Ovary (tissue), 9 donors: ENCODE data around the gene UPK2. TPM values are rescaled to one million over a fixed set of nuclear protein-coding genes. Genes with fewer than 3 reads are reported as not detected.
"Not testable (repeated sequence)": the region's sequence is repeated elsewhere in the genome, so short reads cannot be mapped to it uniquely, and the experiment has no call there.

ENCODE experiments used
- DNase-seq, 5 donors: peaks; one replicate each; pipeline ENCODE4 v3.0.0-alpha.2; 2019 to 2020
- H3K27ac ChIP-seq, 2 donors: fragments of 200-600 bp; one replicate each; pipeline versions ENCODE4 v1.5.1 to v1.8.0; 2019 to 2022
- H3K27me3 ChIP-seq: fragments of 200-600 bp; one replicate; pipeline ENCODE4 v1.8.0; 2022
- H3K36me3 ChIP-seq: fragments of 200-600 bp; sonication (generic); one replicate; pipeline ENCODE4 v1.5.1; 2019
- H3K4me1 ChIP-seq: one replicate; pipeline ENCODE4 v1.8.1; 2013; ENCODE audit warnings: mild to moderate bottlenecking, moderate library complexity; ENCODE audit not compliant: insufficient read depth
- H3K4me3 ChIP-seq: fragments of 200-600 bp; sonication (generic); one replicate; pipeline ENCODE4 v1.5.1; 2017
- H3K9me3 ChIP-seq, 2 donors: fragments of 200-600 bp in 1 of 2; sonication (generic) in 1 of 2; one replicate each; pipeline versions ENCODE4 v1.5.1 to v1.8.1; 2013 to 2019; ENCODE audit warnings: mild to moderate bottlenecking in 1 of 2, moderate library complexity in 1 of 2
- CTCF ChIP-seq, 3 donors: fragments of 450-650 bp in 2 of 3; fragments of 200-600 bp in 1 of 3; IDR thresholded peaks; one replicate each; pipeline versions ENCODE4 v1.5.1 to v1.8.0; 2016 to 2022; ENCODE audit warnings: antibody characterized with exemption in 3 of 3, mild to moderate bottlenecking in 1 of 3
- EP300 ChIP-seq: sonication (generic); formaldehyde crosslinking; IDR thresholded peaks from one replicate; pipeline ENCODE4 v1.6.1; 2017; ENCODE audit warnings: antibody characterized with exemption
- POLR2A ChIP-seq: fragments of 450-650 bp; IDR thresholded peaks from one replicate; pipeline ENCODE4 v1.6.1; 2017; ENCODE audit warnings: antibody characterized with exemption, mild to moderate bottlenecking, moderate library complexity
- WGBS, 3 donors: extraction: QIAGEN DNeasy Blood & Tissue Kit in 1 of 3; methylation state at CpG; one replicate each; pipeline versions ENCODE4 v1.1.5 to v1.1.7; 2013 to 2017; 5-methylcytosine and 5-hydroxymethylcytosine counted together
- intact Hi-C, 4 donors: fragments of 100-400 bp; cut with DNase I; formaldehyde crosslinking; loops; one replicate each; pipeline versions ENCODE4 v1.11.0 to v1.15.1; 2022 to 2023
- polyA plus RNA-seq, 2 donors: library from polyadenylated mRNA; stranded (reverse); fragments of 200-250 nt in 1 of 2; fragments of 350-450 nt in 1 of 2; fragmentation: Illumina TruSeq in 1 of 2; extraction: RNeasy Lipid Tissue Mini Kit (QIAGEN cat#74804) in 1 of 2; gene quantifications; one replicate each; pipeline ENCODE4 v1.2.3, GENCODE V29; 2013 to 2014
- total RNA-seq, 7 donors: library from RNA; depleted of rRNA in 2 of 7; stranded (reverse); fragments of >200 nt in 2 of 7; fragmentation: NEBNext Ultra II Directional in 3 of 7; extraction: Animal tissue kit (Norgen Biotek cat#: 25700) in 3 of 7; gene quantifications; one replicate each; pipeline versions ENCODE4 v1.1.0 to v1.2.4, GENCODE V29; 2016 to 2023
- donor health status: DM: no; HTN: no; CAD: no; lungs with moderate emphysema.
- donor health status: DM: no; HTN: no; CAD: no.
- donor health status: Bipolar disorder and iron deficiency.
- donor health status: DM: yes; HTN: yes; CAD: no.
- donor health status: DM: no; HTN: no; CAD: no.
- donor health status: DM: yes; HTN: yes; CAD: no.

The UPK2 gene
- total and polyA plus RNA-seq, 9 donors, result 0.13 TPM; not detected in 8

DNA sequence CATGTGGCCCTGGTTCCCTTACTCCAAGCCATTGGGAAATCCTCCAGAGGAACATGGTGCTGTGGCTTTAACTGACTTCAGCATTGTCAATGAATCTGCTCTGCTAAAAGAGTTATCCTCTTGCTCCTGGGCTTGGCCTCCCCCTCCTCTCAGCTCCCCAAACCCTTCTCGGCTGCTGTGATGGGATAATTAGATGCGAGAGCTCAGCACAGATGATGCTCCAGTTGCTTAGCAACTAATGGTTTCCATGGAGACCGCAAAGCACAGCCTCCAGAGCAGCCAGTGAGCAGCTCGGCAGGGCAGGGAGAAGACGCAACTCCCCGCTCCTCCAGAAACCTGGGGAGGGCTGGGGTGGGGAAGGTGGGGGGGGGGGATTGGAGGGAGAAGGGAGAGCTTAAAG lies 2.8 kb upstream of the UPK2 start:
- Histone ChIP-seq H3K4me1 (no peaks in the 10 kb centered on the region), H3K27ac (no peak overlapping the region), H3K4me3 (no peak overlapping the region), H3K36me3 (no peaks in the 10 kb centered on the region), H3K9me3 (no peaks in the 10 kb centered on the region), H3K27me3 (no peaks in the 10 kb centered on the region)
- 24 to 39% (median 27%) methylated on average over 6 of the region's 6 CpGs for WGBS, 3 donors
- TF ChIP-seq POLR2A (no peak), CTCF (IDR thresholded peaks at IDR 0.05) (no peak), EP300 (no peak)
- no peak for DNase-seq
- intact Hi-C loops, result no loop called here

DNA sequence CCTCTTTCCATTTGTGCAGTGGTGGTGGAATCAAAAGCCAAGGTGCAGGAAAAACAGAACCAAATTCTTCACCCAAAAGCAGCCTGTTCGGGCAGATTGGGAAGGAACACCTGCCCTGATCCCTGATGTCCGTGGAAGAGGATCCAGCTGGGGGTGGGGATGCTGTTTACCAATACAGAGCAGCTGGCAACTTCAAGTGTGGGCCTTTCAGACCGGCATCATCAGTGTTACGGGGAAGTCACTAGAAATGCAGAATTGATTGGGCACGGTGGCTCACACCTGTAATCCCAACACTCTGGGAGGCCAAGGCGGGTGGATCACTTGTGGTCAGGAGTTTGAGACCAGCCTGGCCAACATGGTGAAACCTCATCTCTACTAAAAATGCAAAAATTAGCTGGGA lies 2.1 kb upstream of the UPK2 start:
- not testable (repeated sequence) for H3K4me1 ChIP-seq

DNA sequence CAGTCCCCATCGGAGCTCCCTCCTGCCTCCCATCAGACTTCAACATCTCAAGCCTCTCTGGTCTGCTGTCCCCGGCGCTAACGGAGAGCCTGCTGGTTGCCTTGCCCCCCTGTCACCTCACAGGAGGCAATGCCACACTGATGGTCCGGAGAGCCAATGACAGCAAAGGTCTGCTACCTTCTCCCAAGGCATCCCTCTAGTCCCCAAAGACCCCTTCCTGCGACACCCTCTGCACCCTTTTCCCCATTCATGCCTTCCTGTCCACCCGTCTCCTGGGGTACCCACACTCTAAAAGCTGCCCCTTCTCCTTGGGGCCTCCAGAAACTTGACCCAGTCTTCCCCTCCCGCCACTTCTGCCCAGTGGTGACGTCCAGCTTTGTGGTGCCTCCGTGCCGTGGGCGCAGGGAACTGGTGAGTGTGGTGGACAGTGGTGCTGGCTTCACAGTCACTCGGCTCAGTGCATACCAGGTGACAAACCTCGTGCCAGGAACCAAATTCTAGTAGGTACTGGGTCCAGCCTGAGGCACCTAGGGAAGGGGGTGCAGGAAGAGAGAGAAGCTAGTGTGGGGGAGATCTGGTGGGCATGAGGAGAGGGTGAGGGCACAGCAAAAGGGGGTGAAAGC lies 860 bp downstream of the UPK2 start:
- Histone ChIP-seq H3K36me3 (no peaks in the 10 kb centered on the region), H3K4me1 (no peaks in the 10 kb centered on the region), H3K27me3 (no peaks in the 10 kb centered on the region), H3K9me3 (no peaks in the 10 kb centered on the region), H3K27ac (no peak overlapping the region), H3K4me3 (no peak overlapping the region)
- intact Hi-C loops, result loop anchor here (2.0 to 5.0 kb wide), 4 partner anchors 50 to 270 kb away; no protein-coding TSS in a partner anchor
- DNase-seq, result no peak
- WGBS, 3 donors, result 44 to 52% (median 47%) methylated on average over 14 of the region's 14 CpGs
- TF ChIP-seq POLR2A, result no peak
- no peak for TF ChIP-seq EP300

More for the DNA sequence above, 2.1 kb upstream of the UPK2 start:
- H3K4me3 ChIP-seq, H3K27me3 ChIP-seq, H3K27ac ChIP-seq, H3K9me3 ChIP-seq, H3K36me3 ChIP-seq, DNase-seq, intact Hi-C loops: not testable (repeated sequence)
- 64 to 70% (median 68%) methylated on average over 6 of the region's 6 CpGs for WGBS, 3 donors

DNA sequence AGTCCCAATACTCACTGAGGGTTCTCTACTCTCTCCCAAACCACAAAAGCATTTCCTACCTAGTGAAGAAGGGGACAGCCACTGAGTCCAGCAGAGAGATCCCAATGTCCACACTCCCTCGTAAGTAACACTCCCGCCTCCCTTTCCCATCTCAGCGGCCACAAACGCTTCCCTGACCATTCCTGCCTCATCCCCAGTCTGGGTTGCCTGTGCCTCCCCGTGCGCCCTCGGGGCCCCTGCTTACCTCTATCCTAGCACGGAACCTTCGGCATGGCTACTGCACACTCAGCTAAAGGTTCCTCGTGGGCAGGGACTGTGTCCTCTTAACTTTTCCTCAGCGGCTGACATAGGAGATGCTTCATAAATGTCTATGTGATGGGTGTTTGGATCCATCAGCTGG lies 1.5 kb downstream of the UPK2 start:
- DNase-seq, result no peak
- intact Hi-C loops, result loop anchor here (2.0 to 5.0 kb wide), 4 partner anchors 50 to 270 kb away; no protein-coding TSS in a partner anchor
- Histone ChIP-seq H3K27ac (no peak overlapping the region), H3K4me3 (no peak overlapping the region), H3K36me3 (no peaks in the 10 kb centered on the region), H3K9me3 (no peaks in the 10 kb centered on the region), H3K27me3 (no peaks in the 10 kb centered on the region), H3K4me1 (no peaks in the 10 kb centered on the region)
- TF ChIP-seq EP300 (no peak), POLR2A (no peak), CTCF (IDR thresholded peaks at IDR 0.05) (no peak)
- WGBS, 3 donors, result 75 to 85% (median 75%) methylated on average over 11 of the region's 11 CpGs

- H3K36me3 ChIP-seq, result no peaks in the 10 kb centered on the region
- no peaks in the 10 kb centered on the region for H3K27me3 ChIP-seq
- no peaks in the 10 kb centered on the region for H3K4me1 ChIP-seq
- no peak overlapping the region for H3K27ac ChIP-seq
- WGBS, 3 donors, result 87 to 90% (median 87%) methylated on average over 8 of the region's 8 CpGs
- no peaks in the 10 kb centered on the region for H3K9me3 ChIP-seq
- DNase-seq, result no peak
- H3K4me3 ChIP-seq, result no peak overlapping the region
- intact Hi-C loops, result loop anchor here (2.0 to 5.0 kb wide), 4 partner anchors 51 to 271 kb away; no protein-coding TSS in a partner anchor
- TF ChIP-seq CTCF (IDR thresholded peaks at IDR 0.05) (no peak), POLR2A (no peak), EP300 (no peak)
Measured at GRCh38 chr11:118957968-118958367, 1.9 kb downstream of the UPK2 start.
